ENCODE results near the gene MYOCD.
"Not testable (repeated sequence)": the region's sequence is repeated elsewhere in the genome, so short reads cannot be mapped to it uniquely, and the experiment has no call there.

The MYOCD gene, protein sequence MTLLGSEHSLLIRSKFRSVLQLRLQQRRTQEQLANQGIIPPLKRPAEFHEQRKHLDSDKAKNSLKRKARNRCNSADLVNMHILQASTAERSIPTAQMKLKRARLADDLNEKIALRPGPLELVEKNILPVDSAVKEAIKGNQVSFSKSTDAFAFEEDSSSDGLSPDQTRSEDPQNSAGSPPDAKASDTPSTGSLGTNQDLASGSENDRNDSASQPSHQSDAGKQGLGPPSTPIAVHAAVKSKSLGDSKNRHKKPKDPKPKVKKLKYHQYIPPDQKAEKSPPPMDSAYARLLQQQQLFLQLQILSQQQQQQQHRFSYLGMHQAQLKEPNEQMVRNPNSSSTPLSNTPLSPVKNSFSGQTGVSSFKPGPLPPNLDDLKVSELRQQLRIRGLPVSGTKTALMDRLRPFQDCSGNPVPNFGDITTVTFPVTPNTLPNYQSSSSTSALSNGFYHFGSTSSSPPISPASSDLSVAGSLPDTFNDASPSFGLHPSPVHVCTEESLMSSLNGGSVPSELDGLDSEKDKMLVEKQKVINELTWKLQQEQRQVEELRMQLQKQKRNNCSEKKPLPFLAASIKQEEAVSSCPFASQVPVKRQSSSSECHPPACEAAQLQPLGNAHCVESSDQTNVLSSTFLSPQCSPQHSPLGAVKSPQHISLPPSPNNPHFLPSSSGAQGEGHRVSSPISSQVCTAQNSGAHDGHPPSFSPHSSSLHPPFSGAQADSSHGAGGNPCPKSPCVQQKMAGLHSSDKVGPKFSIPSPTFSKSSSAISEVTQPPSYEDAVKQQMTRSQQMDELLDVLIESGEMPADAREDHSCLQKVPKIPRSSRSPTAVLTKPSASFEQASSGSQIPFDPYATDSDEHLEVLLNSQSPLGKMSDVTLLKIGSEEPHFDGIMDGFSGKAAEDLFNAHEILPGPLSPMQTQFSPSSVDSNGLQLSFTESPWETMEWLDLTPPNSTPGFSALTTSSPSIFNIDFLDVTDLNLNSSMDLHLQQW

DNA sequence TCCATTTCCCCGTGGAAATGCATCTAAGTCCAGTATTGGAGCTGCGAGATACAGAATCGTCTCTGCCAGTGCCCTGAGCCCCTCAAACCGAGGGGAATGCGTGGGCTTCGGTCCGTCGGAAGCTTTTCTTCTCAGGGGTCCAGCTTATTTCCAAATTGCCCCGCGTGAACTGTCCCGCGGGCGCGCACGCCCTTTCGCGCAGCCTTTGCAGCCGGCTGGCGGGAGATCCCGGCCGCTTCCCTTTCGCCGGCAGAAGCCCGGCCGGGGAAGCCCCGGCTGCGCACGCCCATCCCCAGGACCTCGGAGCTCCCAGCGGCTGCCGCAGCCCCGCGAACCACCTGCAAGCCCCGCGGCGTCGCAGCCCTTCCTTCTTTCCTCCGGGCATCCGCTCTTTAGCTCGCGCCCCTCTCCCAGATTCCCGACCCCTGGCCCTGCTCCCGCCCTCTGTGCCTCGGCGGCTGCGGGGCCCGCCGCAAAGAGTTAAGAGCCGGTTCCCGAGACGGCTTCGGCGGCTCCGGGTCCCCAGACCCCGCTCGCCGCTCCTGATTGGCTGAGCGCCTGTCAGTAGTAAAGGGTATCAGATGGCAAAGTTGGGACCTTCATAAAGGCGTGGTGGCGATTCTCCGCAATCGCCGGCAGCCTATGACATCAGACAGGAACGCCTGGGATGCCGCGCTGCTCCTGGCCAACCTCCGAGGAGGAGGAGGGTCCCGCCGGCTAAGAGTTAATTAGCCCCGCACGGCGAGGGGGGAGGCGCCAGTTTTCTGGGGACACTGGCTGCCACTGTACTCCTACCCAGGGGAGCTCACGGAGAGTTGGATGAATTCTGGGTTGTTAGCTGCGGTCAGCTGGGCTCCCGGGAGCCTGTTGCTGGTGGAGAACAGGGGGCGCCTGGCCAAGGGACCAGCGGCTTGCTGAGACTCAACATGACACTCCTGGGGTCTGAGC lies at the start of gene MYOCD:
Gene MYOCD (plus strand): TSS at position 628 of the 948 bp plus-strand sequence. CDS start 299 bp downstream, at position 927.
- DNase-seq (ENCODE audit: low read depth): no peak

DNA sequence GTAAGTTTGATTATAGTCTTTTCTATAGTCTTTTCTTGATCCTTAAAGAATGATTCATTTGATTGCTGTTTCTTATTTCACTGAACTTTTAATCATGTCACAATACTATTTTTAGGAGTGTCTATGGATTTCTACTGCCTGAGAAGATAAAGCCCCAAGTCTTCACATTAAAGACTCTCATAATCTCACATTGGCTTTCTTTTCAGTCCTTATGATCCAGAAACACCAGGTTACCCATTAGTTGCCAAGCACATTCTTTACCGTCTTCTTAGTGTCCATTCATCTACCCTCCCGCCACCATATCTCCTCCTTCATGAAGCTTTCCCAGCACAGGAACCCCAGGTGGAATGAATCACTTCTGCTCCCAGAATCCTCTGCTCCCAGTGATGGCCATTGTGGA lies 49.5 kb upstream of the MYOCD start:
- DNase-seq (ENCODE audit: low read depth): no peak

DNA sequence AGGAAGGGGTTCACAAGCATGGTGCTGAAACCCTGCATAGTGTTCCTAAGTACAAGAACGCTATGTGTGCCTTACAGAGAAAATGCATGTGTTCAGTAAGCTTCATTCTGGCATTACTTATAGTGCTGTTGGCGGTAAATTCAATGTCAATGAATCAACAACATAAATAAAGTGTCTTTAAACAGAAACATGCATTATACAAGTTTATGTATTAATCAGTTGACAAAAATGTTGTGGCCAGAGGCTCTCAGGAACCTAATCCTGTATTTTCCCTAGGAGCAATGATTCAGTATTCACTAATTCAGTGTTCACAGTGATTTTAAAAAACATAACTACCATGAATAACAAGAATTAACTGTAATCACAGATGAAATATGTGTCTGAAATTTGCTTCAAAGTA lies 47.1 kb upstream of the MYOCD start:
- DNase-seq (ENCODE audit: low read depth): no peak

DNA sequence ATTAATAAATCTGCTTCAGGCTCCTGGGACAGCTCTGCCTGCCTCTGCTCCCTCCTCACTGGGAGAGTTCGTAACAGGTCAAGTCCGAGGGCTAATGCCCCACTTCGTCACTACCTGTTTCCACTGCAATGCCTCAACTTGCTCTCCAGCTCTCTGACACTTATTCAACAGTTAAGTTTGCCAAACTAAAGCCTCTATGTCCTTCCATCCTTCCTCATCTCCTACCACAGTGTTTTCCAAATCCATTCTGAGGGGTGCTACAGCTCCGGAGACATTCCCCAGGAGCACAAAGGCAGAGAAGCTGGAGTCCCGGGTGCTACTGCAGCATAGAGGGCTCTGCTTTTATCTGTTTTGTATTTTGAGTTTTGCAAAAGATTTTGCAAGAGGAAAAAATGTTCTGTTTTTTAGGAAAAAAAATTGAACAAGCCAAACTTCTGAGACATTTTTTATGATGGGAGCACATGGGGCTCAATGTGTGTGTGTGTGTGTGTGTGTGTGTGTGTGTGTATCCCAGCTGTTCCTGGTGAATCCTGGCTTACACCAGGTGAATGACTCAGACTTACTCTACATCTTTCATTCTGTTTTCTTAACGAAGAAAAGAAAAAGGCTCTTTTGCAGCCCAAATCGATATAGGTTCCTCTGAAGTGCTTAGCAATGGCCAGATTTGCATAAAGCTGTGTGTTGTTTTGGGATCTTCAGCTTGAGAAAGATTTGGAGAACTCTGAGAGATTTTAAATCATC lies 46.1 kb upstream of the MYOCD start:
- no peak for DNase-seq (ENCODE audit: low read depth)

DNA sequence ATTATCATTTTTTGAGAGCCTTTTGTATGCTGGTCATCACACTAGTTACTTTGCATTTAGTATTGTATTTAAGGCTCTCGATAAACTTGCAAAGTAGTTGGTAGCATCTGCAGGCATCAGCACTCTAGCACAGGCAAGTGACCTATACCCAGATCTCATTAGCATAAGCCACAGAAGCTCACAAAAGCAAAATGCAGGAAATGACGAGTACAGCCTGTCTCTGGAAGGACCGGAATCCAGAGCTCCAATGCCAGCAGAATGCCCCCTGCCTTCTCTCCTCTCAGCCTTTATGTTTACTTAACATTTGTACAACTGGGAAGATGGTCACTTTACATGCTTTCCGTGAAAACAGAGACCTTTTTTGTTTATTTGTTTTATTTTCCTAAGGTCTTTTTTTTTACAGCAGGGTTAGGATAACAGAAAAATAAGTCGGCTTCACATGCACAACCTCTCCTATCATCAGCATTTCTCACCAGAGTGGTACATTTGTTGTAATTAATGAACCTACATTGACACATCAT lies 45.4 kb upstream of the MYOCD start:
- no peak for DNase-seq (ENCODE audit: low read depth)

DNA sequence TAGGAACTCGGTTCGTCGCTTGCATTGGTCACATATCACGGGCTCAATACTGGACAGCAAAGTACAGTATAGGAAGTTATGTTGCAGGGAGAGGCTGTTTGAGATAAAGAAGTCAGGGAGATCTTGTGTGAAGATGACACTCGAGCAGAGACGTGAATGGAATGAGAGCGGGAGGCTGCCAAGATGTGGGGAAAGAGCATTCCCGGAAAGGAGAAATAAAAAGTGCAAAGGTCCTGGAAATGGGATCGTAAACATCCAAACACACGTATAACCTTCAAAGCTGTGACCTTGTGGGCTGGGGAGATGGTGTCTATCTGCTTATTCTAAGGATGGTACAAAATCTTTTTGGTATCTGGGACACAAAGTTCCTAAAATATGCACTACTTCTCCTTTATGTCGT lies 43.0 kb upstream of the MYOCD start:
- DNase-seq (ENCODE audit: low read depth): no peak

DNA sequence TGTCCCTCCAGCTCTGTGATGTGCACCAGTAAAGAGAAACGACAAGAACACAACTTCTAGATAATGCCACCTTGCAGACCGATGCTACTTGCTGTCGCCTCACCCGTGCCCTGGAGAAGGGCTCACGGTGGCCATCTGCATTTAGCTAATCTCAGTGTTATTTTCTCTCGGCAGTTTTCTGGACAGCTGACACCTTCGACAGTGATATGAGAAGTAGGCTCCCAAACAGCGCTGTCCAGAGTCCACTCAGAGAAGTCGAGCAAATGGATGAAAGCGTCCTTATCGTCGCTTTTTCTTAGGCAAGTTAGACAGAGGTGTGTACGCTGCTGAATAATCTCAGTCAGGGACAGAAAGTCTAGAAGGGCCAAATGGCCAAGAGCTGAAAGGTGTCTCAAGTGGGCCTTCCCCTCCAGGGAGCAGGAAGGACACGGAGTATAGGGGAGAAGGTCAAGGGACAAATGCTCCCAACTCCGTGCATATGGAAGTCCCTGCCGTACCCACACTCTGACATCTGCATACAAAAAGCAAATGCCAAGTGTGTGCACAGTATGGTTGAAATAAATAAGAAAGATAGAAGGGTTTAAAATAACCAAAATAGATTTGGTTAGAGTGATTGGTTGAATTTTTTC lies 42.4 kb upstream of the MYOCD start:
- DNase-seq (ENCODE audit: low read depth): no peak

DNA sequence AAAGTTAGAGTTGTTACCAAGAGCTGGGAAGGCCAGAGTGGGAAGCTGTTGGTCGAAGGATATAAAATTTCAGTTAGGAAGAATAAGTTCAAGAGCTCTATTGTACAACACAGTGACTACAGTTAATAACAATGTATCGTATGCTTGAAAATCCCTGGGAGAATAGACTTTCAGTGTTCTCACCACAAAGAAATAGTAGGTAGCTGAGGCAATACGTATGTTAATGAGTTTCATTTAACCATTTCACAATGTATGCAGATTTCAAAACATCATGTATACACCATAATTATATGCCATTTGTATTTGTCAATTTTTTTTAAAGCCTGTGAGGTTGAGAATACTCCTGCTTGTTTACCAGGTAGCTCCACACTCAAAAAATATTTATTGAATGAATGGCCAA lies 41.5 kb upstream of the MYOCD start:
- DNase-seq (ENCODE audit: low read depth): no peak

DNA sequence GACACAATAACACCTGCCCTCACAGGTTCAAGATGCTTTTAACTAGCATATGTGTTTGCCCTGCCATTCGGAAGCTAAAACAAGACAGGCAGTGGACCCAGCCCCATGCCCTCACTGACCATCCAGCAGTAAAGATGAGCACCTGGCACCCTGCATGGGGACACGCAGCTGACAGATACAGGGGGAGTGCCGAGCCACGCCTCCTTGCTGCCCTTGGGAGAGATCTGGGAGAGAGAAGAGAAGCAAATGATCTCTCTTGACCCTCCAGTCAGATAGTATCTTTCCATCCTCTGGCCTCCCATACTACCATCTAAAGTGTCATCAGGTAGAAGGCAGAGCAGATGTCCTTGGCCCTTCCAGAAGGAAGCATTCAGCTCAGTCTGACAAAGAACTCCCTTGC lies 40.6 kb upstream of the MYOCD start:
- DNase-seq (ENCODE audit: low read depth): no peak

DNA sequence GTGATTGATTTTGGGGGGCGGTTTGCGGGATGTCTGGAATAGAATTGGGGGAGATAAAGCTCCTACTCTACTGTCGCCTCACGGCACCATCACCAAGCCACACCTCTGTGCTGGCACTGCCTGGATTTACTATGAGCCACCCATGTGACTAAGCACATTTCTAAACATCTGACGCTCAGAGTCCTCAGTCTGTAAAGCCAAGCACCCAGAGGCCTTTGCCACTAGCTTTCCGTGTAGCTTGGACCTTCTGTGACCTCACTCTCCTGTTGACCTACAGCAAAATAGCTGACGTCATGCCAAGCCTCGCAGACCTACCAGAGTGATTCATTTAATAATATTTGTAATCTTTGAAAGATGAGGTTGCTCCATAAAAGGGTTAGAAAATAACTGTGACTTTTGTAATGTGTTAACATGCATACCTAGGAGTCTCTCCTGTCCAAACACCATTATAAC lies 38.5 kb upstream of the MYOCD start:
- no peak for DNase-seq (ENCODE audit: low read depth)

DNA sequence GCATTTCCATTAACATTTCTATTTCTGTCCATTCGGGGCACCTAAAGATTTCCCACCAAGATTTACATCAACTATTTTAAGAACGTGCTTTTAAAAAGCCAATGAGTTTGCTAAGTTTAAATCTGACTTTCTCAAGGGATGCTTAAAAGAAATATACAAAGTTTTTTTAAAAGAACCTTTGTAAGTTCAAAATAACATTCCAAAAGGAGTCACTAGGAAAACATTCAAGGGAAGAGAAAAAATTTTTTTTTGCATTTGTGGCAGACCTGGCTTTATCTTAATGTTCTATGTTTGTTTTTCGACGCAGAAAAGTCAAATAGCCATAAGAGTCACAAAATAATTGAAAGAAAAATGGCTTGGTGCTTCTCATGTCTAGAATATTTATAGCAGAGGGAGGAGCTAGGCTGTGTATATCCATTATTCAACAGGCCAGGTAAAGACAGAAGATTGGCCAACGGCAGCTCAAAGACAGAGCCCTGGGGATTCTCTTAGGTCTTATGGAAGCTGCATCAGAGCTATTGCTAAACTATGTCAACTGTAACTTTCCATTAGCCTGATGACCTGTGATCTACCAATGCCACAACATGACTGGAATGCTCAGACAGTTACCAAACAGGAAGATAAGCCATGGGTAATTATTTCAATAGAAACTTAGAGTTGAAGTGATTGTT lies 37.8 kb upstream of the MYOCD start:
- no peak for DNase-seq (ENCODE audit: low read depth)

DNA sequence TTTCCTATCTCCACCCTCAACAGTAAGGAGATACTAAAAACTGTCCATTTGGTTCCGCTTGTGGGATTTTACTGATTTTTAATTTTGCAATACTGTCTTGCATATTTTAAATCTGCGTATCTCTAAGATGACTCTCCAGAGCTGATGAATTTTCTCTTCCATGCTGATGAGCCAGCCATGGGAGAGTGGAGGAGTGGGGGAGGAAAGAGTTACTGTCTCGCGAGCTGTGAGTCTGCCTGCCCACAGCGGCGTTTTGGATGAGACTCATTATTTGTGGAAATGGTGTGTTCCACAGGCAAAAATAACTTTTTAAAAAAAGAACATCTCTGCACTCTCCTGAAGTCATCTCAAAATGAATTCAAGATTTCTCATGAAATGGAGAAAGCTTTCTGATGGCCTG lies 34.6 kb upstream of the MYOCD start:
- DNase-seq (ENCODE audit: low read depth): no peak

DNA sequence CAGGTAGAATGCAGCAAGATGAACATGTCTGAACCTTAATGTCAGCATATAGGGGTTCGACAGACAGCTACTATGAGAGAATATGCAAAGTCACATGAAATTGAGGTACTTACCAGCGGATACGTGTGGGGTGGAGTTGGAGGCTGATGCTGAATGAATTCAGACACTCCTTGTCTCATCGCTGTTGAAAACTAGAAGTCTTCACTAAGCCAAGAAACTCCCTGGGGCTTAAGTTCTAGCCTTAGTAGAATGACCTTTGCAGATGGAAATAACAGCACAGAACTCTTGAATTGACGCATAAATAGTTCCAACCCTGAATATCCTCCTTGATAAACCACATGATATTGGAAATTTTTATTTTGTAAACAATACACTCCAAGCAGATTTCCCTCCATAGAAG lies 32.9 kb upstream of the MYOCD start:
- DNase-seq (ENCODE audit: low read depth): no peak

DNA sequence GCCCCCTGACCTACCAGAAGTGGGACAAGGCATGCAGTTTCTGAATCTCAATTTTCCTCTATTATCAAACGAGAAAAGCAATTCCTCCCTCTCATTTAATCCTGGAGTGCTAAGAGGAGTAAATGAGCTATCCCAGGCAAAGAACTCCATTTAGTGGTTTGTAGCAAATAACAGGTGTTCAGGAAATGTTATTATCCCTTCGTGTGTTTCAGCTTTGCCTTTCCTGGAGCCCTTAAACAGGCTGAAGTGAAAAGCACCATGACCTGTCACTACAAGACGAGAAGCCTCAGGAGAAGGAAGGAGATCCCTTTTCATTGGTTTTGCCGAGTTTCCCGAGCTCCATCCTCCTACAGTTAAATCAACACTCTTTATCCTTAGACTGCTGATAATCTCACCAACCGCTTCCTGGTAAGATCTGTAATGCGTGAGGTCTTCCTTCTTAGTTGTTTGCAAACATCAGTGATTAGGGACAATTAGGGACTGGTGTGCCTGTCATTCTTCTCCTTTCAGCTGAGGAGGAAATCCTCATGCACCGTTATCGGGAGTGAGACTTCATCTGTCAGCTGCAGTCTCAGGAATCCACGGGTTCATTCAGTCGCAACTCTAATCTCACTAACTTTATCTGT lies 30.8 kb upstream of the MYOCD start:
- DNase-seq (ENCODE audit: low read depth): no peak

DNA sequence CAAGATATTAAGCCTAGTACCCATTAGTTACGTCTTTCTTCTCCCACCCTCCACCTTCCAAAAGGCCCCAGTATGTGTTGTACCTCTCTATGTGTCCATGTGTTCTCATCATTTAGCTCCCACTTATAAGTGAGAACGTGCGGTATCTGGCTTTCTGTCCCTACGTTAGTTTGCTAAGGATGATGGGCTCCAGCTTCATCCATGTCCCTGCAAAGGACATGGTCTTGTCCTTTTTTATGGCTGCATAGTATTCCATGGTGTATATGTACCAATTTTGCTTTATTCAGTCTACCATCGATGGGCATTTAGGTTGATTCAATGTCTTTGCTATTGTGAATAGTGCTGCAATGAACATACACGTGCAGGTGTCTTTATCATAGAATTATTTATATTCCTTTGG lies 29.7 kb upstream of the MYOCD start:
- not testable (repeated sequence) for DNase-seq (ENCODE audit: low read depth)

DNA sequence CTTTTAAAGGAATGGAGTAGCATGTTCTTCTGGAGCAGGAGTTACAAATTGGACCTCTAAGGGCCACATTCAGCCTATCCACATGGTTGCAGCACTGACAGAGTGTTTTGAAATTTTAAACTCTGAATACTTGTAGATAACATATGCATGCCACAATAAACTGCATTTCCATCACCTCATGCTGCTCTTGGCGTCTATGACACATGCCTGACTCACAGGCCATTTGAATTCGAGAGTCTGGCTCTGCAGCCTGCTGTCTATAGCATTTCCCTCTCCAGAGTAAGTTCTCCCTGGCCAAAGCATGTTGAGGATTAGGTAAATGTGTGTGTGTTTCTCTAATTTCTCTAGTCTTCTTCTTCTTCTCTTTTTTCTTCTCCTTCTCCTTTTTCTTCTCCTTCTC lies 28.7 kb upstream of the MYOCD start:
- no peak for DNase-seq (ENCODE audit: low read depth)

DNA sequence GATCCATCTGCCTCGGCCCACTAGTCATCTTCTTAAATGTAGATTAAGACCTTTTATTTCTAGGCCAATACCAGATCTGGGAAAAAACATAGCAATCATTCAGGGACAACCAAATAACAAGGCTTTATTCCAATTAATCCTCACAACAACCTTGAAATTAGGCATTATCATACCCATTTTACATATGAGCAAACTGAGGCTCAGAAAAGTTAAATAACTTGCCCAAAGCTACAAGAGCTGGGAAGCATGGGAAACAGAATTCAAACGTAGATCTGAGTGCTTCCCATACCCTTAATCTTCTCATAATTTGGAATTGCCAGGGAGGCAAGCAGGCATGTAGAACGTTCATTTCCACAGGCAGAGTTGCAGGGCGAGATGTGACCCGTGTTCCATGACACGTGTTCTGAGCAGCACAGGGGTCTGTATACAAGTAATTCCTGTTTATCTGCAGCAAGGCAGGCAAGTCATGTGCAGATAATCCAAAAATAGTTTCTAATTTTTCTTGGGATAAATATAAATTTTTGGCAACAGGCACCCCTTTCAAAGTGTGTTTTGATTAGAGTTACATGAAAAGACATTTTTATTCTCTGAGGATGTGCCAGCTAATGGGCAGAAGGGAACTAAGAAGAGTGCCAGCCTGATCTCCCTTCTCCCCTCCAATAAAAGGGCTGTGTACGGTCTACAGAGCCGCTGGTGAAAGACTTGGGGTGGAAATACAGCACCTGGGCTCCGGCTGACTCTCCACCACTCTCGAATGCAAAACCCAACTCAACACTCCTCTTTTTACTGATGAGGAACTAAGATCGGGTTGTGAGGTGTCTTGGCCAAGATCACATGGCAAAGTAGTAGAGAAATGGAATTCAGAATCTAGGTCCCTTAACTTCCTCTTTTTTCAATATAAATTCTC lies 27.7 kb upstream of the MYOCD start:
- no peak for DNase-seq (ENCODE audit: low read depth)

DNA sequence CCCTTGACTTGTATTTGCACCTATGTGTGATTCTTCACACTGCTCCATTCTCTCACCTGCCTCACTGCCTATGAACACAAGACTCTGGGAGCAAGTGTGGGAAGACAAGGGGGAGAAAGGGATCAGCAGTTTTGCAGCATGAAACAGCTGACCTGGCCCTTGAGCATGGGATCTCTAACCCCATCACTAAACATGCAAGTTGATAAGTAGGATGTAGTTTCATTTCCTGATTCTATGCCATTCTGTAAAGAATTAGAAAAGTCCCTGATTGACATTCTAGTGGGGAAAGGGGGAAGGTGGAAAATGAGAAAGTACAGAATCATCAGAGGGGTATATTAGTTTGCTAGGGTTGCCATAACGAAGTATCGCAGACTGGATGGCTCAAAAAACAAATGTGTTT lies 25.3 kb upstream of the MYOCD start:
- no peak for DNase-seq (ENCODE audit: low read depth)

All from activated gamma-delta T cell treated with anti-CD3 and anti-CD28 coated beads, Interleukin-2, amount 50 U/mL, for 16 hours (primary cell).